ENCODE measurements around the gene GALNT9. TPM values are rescaled to one million over a fixed set of nuclear protein-coding genes. Genes with fewer than 3 reads are reported as not detected.

The GALNT9 gene
- total RNA-seq, 2 experiments from 2014 or later = not detected

DNA sequence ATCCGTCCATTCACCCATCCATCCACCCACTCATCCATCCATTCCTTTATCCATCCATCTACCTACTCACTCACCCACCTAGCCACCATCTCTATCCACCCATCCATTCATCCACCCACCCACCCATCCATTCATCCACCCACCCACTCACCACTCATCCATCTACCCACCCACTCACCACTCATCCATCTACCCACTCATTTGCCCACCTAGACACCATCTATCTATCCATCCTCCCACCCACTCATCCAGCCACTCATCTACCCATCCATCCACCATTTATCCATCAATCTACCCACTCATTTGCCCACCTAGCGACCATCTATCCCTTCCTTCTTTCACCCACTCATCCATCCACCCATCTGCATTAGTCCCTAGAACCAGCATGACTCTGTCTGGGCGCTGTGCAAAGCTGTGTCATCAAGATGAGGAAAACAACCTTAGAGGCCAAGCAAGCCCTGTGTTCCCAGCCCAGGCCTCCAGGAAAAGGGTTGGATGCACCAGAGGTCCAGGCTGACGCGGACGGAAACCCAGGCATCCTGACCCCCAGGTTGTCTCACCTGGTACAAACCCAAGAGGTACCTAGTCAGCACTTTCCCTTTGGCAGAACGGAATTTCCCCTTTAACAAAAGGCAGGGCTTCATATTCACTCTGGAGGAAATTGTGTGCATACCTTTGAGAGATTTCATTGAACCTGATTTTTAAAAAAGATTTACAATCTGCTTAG, 111.4 kb downstream of the GALNT9 start:
- intact Hi-C loops (cut with DNase I, micrococcal nuclease) = loop anchor here (1.0 to 2.0 kb wide), 2 partner anchors 63 to 64 kb away; no protein-coding TSS in a partner anchor
- Mint-ChIP-seq H3K9me3 (no peaks in the 10 kb centered on the region), H3K27me3 (peaks cover 9% of the 10 kb centered on the region), H3K4me3 (no peak overlapping the region), H3K36me3 (ENCODE audit: low read depth) (no peaks in the 10 kb centered on the region), H3K4me1 (ENCODE audit: low read depth) (peaks cover 10% of the 10 kb centered on the region), H3K27ac (no peak overlapping the region)
- Histone ChIP-seq H3K4me3 (ENCODE audit: low read length) (no peak overlapping the region), H3K27ac (ENCODE audit: low read depth in 1 of 2, low read length in 2 of 2) (no peak overlapping the region), H3K4me1 (ENCODE audit: insufficient read depth, low read length) (peaks cover 20% of the 10 kb centered on the region), H3K27me3 (ENCODE audit: control insufficient read depth in 1 of 2, insufficient read depth in 2 of 2, low read length in 2 of 2) (no peaks in the 10 kb centered on the region), H3K9me3 (ENCODE audit: control insufficient read depth in 1 of 2, insufficient read depth in 1 of 2, low read length in 2 of 2) (peaks cover 0 to 25% of the 10 kb centered on the region in 2 experiments), H3K36me3 (ENCODE audit: insufficient read depth, low read length) (no peaks in the 10 kb centered on the region)
- ATAC-seq (ENCODE audit: poor library complexity) (no peak), DNase-seq (no peak)
- TF ChIP-seq, protein P1, sequence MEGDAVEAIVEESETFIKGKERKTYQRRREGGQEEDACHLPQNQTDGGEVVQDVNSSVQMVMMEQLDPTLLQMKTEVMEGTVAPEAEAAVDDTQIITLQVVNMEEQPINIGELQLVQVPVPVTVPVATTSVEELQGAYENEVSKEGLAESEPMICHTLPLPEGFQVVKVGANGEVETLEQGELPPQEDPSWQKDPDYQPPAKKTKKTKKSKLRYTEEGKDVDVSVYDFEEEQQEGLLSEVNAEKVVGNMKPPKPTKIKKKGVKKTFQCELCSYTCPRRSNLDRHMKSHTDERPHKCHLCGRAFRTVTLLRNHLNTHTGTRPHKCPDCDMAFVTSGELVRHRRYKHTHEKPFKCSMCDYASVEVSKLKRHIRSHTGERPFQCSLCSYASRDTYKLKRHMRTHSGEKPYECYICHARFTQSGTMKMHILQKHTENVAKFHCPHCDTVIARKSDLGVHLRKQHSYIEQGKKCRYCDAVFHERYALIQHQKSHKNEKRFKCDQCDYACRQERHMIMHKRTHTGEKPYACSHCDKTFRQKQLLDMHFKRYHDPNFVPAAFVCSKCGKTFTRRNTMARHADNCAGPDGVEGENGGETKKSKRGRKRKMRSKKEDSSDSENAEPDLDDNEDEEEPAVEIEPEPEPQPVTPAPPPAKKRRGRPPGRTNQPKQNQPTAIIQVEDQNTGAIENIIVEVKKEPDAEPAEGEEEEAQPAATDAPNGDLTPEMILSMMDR (IDR thresholded peaks at IDR 0.05) = no peak
- POLR2A ChIA-PET = no interaction called here
- CTCF ChIA-PET = interaction anchor here (2.1 kb wide), 1 partner anchor 64 kb away, joined by 21 read pairs; no protein-coding TSS in a partner anchor

DNA sequence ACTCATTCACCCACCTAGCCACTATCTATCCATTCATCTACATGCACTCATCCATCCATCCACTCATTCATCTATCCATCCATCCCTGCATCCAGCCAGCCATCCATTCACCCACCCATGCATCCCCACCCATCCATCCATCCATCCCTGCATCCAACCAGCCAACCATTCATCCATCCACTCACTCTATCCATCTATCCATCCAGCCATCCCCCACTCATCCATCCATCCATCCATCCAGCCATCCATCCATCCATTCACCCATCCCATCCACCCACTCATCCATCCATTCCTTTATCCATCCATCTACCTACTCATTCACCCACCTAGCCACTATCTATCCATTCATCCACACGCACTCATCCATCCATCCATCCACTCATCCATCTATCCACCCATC, 112.0 kb downstream of the GALNT9 start:
- TF ChIP-seq, protein P1 (IDR thresholded peaks at IDR 0.05) = no peak
- Histone ChIP-seq H3K9me3 (ENCODE audit: control insufficient read depth in 1 of 2, insufficient read depth in 1 of 2, low read length in 2 of 2) (peaks cover 0 to 25% of the 10 kb centered on the region in 2 experiments), H3K4me1 (ENCODE audit: insufficient read depth, low read length) (peaks cover 15% of the 10 kb centered on the region), H3K27ac (ENCODE audit: low read depth in 1 of 2, low read length in 2 of 2) (no peak overlapping the region), H3K36me3 (ENCODE audit: insufficient read depth, low read length) (no peaks in the 10 kb centered on the region), H3K4me3 (ENCODE audit: low read length) (no peak overlapping the region), H3K27me3 (ENCODE audit: control insufficient read depth in 1 of 2, insufficient read depth in 2 of 2, low read length in 2 of 2) (no peaks in the 10 kb centered on the region)
- intact Hi-C loops (cut with DNase I, micrococcal nuclease) = no loop called here
- DNase-seq (no peak), ATAC-seq (ENCODE audit: poor library complexity) (no peak)
- peaks cover 6% of the 10 kb centered on the region for H3K4me1 Mint-ChIP-seq (ENCODE audit: low read depth)
- no peak overlapping the region for H3K27ac Mint-ChIP-seq
- H3K9me3 Mint-ChIP-seq = no peaks in the 10 kb centered on the region
- CTCF ChIA-PET = no interaction called here
- no peaks in the 10 kb centered on the region for H3K36me3 Mint-ChIP-seq (ENCODE audit: low read depth)
- POLR2A ChIA-PET = no interaction called here
- H3K4me3 Mint-ChIP-seq = no peak overlapping the region
- peaks cover 6% of the 10 kb centered on the region for H3K27me3 Mint-ChIP-seq

DNA sequence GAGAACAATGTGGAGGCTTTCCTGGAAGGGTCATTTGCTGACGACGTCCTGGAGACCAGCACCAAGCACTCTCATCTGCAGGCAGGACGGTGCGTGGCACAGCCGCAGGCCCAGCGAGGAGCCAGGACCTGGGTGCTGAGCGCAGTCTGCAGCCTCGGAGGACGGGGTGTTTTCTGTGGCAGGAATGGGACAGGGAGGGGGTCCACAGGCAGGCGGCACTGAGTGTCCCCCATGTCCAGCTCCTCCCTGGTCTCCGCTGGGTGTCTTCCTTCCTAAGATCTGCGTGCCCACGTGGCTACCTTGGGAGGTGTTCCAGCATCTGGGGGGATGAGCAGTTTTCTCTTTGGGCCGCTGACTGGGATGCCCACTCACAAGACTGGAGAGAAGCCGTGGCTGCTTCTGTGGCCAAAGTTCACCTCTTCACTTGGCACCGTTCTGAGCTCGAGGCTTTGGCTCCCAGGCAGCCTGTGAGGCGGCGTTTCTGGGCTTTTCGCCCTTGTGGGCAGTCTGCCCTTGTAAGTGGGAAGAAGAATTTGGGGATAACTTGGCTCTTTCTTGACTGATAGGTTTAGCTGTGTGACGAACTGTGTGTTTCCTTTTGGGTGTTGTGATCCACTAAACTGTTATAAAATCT, 112.9 kb downstream of the GALNT9 start:
- H3K4me3 Mint-ChIP-seq = no peak overlapping the region
- intact Hi-C loops (cut with DNase I, micrococcal nuclease) = no loop called here
- Histone ChIP-seq H3K9me3 (ENCODE audit: control insufficient read depth in 1 of 2, insufficient read depth in 1 of 2, low read length in 2 of 2) (peaks cover 0 to 30% of the 10 kb centered on the region in 2 experiments), H3K4me3 (ENCODE audit: low read length) (no peak overlapping the region), H3K4me1 (ENCODE audit: insufficient read depth, low read length) (peaks cover 13% of the 10 kb centered on the region), H3K36me3 (ENCODE audit: insufficient read depth, low read length) (no peaks in the 10 kb centered on the region), H3K27me3 (ENCODE audit: control insufficient read depth in 1 of 2, insufficient read depth in 2 of 2, low read length in 2 of 2) (no peaks in the 10 kb centered on the region), H3K27ac (ENCODE audit: low read depth in 1 of 2, low read length in 2 of 2) (no peak overlapping the region)
- H3K9me3 Mint-ChIP-seq = no peaks in the 10 kb centered on the region
- ATAC-seq (ENCODE audit: poor library complexity) = no peak
- no peak overlapping the region for H3K27ac Mint-ChIP-seq
- H3K4me1 Mint-ChIP-seq (ENCODE audit: low read depth) = no peaks in the 10 kb centered on the region
- TF ChIP-seq, protein P1 (IDR thresholded peaks at IDR 0.05) = no peak
- peaks cover 4% of the 10 kb centered on the region for H3K27me3 Mint-ChIP-seq
- DNase-seq = no peak
- ChIA-PET POLR2A (no interaction called here), CTCF (no interaction called here)
- no peaks in the 10 kb centered on the region for H3K36me3 Mint-ChIP-seq (ENCODE audit: low read depth)

Measured in CD4-positive, alpha-beta T cell (primary cell).